D721Med (cell line): ENCODE data around the gene TOLLIP.

Source experiments
- DNase-seq: peaks from one replicate; pipeline ENCODE4 v3.0.0; 2011; ENCODE audit warnings: low spot score; ENCODE audit not compliant: insufficient read length
- FAIRE-seq: peaks from 2 replicates; lab custom pipeline; 2011; peaks lifted over from hg19 to GRCh38; lab: Jason Lieb, UNC
- CTCF ChIP-seq: IDR thresholded peaks from 2 replicates; pipeline ENCODE4 v1.5.1; 2012; ENCODE audit warnings: mild to moderate bottlenecking, control low read depth; ENCODE audit not compliant: insufficient read depth; ENCODE audit errors: missing control alignments

TOLLIP gene

GRCh38 chr11:1225386-1226225, 83.8 kb downstream of the TOLLIP start:
- no peak for DNase-seq
- no peak for FAIRE-seq
- no peak for TF ChIP-seq CTCF

GRCh38 chr11:1224491-1225385, 84.7 kb downstream of the TOLLIP start:
- FAIRE-seq = no peak
- peak; percentile 4 for DNase-seq
- no peak for TF ChIP-seq CTCF
